Mesenteric fat pad (tissue), 1 donor: ENCODE results near the gene DSE. TPM values are rescaled to one million over a fixed set of nuclear protein-coding genes. Genes with fewer than 3 reads are reported as not detected.
"Not testable (repeated sequence)": the region's sequence is repeated elsewhere in the genome, so short reads cannot be mapped to it uniquely, and the experiment has no call there.

ENCODE experiments used
- DNase-seq: peaks from one replicate; pipeline ENCODE4 v3.0.0-alpha.2; 2020; ENCODE audit warnings: low spot score
- long read RNA-seq: library from polyadenylated mRNA; unstranded; transcript quantifications from one replicate; pipeline ENCODE4 v2.0.0, GENCODE V29; 2020
- total RNA-seq: library from RNA; stranded (reverse); fragmentation: NEBNext Ultra II Directional; extraction: Animal tissue kit (Norgen Biotek cat#: 25700); gene quantifications from one replicate; pipeline ENCODE4 v1.2.1, GENCODE V29; 2021
- donor health status: DM: yes; HTN: yes; CAD: no.

DSE gene
- 116 TPM for total RNA-seq
- long read RNA-seq, partial matches to known transcripts, result 5 of 65 reads
- long read RNA-seq, other reads (novel, unspliced or antisense), result 59 of 65 reads

DNA sequence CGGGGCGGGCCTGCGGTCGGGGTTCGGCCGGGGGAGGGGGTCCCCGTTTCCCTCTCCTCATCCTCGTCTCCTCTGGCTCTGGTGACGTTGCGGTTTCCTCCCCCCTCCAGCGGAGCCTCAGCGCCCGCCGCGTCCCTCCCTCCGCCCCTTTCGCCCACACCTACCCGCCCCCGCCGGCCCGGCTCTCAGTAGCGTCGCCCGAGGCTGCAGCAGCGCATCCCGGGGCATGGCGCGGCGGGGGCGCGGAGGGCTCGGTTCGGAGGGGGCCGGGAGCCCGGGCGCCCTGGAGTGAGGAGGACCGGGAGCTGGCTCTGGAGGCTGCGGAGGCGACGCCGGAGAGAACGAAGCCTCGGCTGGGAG, at the start of gene DSE:
TSS of gene DSE (plus strand) at position 188 of the 360 bp plus-strand sequence. CDS start 28,304 bp downstream, outside the sequence.
- DNase-seq, result no peak

DNA sequence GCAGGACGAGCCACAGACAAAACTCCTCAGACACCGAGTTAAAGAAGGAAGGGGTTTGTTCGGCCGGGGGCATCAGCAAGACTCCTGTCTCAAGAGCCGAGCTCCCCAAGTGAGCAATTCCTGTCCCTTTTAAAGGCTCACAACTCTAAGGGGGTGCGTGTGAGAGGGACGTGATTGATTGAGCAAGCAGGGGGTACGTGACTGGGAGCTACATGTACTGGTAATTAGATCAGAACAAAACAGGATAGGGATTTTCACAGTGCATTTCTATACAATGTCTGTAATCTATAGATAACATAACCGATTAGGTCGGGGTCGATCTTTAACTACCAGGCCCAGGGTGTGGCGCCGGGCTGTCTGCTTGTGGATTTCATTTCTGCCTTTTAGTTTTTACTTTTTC, 48.8 kb upstream of the DSE start:
- not testable (repeated sequence) for DNase-seq

DNA sequence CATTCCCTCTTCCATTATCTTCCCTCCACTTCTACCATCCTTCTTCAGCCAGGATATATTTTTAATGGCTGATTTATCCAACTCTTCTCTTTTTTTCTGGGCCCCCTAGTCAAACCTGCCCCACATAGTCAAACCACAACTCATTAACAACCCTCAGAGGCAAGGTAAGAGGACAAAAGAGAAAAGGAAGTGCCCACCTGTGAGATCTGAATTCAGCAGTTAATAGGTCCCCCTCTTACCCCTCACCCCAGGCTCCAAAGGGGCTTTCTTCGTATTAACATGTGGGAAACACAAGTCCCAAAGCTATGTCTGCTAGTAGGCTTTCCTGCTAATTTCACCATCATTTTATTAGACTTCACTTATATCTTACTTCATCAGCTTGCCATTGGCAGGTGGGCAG, 46.9 kb upstream of the DSE start:
- DNase-seq, result no peak

DNA sequence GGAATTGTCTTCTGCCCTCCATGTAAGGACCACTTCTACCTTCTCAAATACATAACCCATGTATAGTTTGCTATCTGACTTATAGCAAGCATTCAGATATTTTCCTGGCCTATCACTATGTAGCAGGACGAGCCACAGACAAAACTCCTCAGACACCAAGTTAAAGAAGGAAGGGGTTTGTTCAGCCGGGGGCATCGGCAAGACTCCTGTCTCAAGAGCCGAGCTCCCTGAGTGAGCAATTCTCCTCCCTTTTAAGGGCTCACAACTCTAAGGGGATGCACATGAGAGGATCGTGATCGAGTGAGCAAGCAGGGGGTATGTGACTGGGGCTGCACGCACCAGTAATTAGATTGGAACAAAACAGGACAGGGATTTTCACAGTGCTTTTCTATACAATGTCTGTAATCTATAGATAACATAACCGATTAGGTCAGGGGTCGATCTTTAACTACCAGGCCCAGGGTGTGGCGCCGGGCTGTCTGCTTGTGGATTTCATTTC, 45.1 kb upstream of the DSE start:
- not testable (repeated sequence) for DNase-seq

DNA sequence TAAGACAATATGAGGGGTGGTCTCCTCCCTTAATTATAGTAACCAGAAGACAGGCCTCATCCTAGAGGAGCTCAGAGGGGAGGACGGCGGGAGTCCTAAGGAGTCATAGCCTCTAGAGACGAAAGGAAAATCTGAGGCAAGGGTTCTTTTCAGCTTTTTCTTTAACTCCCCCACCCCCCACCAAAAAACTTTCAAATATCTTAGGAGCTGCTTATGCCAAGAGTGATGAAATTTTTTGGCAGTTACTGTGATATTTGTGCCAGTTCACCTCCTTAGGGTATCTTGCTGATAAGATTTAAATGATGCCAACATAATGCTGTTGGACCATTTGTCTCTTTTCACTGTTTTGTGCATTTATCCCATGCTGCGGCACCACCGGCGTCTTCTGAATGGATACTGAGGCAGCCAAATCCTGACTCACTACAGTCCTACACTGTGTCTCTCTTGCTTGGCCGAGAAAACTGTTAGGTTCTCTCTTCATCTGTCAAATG, 44.5 kb upstream of the DSE start:
- DNase-seq, result no peak

DNA sequence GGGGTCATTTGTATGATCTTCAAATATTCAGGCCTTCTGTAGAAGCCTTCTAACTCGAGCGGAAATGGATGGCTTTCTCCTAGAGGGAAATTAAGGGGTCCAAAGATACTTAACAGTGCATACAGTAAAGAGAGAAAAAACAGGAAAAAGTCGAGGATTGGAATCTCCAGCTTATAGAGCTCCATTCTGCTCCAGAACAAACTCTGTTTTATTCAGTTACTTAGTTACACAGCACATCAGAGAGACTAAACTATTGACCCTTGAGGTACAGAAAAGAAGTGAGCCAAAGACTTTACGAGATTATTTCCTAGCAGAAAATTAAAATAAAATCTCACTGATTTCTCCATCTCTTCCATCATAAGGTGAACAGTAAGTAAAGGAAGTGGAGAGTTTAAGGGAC, 43.8 kb upstream of the DSE start:
- no peak for DNase-seq

DNA sequence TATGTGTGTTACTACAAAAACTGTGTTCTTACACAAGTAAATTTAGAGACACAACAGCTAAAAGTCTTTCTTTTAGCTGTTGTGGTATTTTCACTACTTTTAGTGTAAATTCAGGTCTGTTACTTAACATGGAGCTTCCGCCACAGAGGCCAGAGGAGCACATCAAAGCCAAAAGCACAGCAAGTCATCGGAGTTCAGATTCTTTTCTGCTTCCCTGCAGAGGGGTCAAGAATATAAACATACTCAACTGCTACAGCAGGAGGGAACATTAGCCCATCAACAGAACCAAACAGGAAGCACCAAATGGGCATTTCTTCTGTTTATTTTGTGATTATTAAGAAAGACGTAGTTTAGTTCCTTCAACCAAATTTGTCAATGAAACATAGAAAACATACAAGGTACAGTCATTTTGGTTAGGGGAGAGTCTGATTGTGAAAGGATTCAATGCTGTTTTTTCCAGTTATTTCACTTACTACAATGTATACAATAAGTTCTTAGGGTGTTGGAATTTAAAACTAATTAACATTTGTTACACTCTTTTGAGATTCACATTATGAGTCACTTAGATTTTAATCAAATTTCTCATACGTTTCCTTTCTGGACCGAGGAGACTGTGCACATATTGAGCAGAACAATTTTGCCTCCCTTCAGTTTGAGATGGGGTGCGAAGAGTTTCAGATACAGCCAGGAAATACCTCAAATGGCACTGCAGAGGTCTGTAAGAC, 42.8 kb upstream of the DSE start:
- DNase-seq, result no peak

DNA sequence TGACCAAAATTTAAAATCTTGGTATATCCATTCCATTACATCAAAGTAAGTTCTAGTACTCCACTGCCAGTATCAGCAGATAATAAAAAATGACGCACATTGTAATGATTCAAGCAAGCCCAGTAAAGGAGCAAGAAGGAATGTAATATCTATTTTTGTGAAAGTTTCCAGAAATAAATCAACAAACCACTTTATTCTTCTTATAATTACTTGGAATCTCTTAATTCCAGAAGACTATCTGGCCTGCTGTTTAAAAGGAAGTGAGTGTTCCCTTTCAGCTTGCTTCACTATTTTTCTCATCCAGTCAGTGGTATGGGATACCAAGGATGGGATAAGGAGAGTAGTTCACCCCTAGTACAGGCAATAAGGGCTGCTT, 42.2 kb upstream of the DSE start:
- DNase-seq, result no peak

DNA sequence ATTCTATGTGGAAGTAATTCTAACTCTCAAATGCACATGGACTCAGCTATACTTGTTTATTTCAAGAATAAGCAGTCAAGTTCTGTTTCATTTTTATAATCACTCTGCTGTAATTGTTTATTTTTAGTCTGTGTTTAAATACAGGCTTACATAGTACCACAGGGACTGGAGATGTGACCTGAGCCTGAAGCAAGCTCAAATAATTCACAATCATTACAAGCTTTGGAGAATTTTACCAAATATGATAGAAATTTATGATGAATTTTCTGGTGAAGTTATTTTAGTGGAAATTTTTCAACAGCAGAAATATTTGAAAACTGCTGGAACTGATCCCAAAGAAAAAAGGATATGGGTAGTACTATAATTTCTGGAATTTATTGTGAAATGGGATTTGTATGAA, 41.6 kb upstream of the DSE start:
- DNase-seq, result no peak

DNA sequence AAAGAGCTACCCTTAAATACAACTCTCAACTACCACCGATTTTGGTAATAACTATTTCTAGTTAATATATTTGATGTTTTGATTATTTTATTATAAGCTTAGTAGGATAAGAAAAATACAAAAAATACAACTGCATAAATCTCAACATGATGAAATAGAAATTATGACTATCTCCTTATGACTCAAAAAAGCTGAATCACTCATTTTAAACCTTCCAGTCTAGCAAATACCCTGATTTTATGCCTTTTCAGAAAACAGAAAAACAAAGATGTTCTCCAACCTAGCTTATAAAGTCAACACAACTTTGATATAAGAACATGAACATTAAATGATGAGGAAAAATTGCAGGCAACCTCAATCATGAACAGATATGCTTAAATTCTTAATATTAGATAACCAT, 40.2 kb upstream of the DSE start:
- DNase-seq, result no peak

DNA sequence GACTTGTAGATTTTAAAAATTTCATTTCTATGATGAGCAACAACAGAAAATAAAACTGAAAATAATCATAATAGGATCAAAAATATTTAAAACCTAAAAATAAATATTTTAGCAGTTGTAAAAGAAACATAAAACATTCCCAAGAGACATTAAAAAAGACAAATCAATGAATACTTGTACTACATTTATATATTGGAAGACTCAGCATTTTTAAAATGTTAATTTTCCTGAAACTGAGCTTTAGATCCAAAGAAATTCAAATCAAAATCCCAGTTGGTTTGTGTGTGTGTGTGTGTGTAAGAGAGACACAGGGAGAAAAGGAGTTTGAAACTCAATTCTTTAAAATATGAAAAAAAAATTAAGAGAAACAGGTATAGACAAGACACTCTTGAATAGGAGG, 38.7 kb upstream of the DSE start:
- no peak for DNase-seq

DNA sequence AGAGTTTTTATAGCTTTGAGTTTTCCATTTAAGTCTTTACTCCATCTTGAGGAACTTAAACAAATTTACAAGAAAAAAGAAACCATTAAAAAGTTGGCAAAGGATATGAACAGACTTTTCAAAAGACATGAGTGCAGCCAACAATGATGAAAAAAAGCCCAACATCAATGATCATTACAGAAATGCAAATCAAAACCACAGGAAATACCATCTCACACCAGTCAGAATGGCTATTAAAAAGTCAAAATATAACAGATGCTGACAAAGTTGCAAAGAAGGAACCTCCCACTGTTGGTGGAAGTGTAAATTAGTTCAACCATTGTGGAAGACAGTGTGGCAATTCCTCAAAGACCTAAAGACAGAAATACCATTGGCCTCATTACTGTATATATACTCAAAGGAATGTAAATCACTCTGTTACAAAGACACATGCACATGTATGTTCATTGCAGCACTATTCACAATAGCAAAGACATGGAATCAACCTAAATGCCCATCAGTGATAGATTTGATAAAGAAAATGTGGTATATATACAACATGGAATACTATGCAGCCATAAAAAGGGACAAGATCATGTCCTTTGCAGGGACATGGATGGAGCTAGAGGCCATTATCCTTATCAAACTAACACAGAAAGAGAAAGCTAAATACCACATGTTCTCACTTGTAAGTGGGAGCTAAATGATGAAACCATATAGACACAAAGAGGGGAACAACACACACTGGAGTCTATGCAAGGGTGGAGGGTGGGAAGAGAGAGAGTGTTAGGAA, 35.9 kb upstream of the DSE start:
- not testable (repeated sequence) for DNase-seq

DNA sequence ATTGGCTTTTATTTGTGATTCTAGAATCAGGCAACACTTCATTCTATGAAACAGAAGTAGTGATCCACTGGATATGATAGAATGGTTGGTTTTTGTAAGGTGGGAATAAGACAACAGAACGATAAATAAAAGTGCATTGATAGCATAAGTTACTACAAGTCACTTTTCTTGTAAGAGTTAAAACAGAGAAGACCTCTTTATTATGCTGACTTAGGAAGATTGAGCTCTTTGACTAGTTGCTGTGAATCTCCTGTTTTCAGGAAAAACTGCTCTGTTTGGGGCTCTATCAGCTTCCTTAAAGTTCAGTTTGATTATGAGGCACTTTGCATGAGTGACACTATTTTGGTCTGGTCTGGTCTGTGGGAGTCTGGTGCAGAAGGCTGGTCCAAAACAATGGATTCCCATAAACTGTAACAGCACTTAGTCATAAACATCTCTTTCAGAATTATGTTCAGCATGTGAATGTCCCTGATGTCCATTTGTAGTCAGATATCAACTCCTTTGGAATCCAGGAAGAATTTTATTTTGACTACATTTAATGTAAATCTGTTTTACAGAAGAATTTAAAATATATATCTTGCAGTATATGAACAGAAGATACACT, 35.0 kb upstream of the DSE start:
- DNase-seq, result no peak

DNA sequence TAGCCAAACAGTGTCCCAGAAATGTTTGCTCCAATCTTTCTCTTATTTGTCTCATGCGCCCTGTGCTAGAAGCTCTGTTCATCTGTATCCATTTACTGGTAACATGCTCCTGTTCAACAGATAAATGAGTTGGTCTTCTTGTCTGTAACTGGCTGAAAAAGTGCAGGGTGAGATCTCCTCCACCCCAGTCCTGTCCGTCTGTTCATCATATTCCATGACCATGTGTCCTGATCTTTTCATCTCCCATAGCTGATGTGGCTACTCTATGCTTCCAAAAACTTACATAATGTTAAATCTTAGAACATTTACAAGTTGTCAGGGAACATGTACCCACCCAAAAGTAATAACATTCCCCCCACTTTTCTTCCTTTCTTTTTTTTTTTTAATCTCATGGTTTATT, 31.8 kb upstream of the DSE start:
- DNase-seq, result no peak

DNA sequence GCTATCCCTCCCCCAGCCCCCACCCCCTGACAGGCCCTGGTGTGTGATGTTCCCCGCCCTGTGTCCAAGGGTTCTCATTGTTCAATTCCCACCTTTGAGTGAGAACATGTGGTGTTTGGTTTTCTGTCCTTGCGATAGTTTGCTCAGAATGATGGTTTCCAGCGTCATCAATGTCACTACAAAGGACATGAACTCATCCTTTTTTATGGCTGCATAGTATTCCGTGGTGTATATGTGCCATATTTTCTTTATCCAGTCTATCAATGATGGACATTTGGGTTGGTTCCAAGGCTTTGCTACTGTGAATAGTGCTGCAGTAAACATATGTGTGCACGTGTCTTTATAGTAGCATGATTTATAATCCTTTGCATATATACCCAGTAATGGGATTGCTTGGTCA, 30.1 kb upstream of the DSE start:
- DNase-seq, result not testable (repeated sequence)

DNA sequence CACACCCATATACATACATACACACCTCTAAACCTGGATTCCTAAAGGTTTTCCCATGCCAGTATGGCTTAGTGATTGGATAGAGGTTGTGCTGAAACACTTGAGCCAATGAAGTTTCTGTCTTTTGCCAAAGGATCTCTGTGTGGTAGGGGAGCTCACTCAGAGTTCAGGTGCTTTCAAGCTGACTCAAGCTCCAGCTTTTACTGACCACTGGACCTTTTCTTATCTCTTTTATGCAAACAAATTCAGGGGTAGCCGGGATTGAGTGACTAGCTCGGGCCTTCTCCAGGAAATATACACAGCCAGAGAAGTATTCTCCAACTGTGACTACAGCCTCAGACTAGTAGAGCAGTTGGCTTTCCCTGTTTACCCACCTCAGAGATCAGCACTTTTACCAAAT, 21.5 kb upstream of the DSE start:
- no peak for DNase-seq

DNA sequence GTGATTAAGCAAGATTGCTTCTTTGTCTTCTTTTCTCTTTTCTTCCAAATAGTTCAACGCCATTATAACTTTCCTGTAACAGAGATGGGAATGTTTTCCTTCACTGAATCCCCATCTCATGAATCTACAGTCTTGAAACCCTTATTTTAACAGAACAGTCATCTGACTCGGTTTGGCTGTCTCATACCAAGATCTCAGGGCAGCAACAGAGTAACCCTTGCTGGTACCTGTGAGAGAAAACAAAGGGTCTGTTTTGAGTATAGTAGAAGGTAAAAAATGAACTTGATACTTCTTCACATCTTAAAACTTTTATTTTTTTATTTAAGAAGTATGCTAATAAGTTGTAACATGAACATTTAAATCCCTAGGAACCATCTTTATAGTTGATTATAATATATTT, 19.6 kb upstream of the DSE start:
- no peak for DNase-seq

DNA sequence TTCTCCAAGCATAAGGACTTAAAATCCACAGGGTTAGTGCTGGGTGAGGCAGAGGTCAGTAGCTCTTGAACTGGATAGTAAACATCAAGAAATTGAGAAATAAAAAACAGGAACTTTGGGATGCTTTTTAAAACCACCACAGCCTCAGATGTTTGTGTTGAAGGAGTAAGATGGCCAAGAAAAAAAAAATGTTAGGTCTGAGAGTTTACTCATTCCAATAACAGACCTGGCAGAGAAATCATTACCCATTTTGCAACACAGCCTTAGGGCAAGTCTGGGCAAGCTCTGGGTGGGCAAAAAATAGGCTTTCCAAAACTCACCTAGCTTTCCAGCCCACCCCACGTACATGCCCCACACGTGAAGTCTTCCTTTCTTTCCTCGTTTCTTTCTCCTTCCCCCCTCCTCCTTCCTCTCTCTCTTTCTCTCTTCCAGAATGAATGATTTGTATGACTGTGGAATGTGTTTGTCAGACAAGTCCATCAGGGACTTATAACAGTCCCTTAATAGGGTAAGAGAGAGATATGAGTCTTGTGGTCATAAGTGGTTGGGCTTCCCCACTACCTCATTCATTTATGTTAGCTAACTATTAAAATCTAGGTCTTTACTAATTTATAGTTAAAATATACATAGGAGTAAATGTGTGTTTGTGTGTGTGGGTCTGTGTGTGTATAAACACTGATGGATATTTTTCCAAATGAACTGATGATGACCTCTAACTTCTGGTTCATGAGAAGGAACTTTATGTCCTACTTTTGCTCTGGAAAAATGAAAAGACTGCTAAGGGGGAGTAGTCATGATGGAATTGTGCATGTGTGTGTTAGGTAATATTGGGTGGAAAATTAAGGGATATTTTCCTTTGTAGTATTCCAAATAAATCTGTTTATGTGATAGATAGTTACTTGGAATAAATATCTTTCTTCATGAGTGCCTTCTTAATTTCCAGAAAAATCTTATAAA, 18.0 kb upstream of the DSE start:
- no peak for DNase-seq

DNA sequence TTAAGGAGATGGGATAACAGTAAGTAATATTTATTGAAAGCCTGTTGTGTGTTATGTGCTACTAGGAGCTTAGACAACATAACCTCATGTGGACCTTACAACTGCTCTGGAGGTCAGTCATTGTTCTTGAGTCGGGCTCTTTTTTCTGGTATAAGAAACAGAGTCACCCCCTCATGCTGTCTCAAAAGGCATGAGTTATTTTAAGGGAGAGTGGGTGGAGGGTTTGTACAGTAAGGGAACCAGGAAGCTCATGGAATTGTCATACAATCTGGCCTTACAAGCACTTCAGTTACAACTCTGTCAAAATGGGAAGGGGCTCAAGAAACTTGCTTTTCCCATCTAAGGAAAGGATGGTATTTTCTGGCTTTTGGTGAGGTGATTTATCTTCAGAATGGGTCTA, 16.5 kb upstream of the DSE start:
- DNase-seq, result no peak

DNA sequence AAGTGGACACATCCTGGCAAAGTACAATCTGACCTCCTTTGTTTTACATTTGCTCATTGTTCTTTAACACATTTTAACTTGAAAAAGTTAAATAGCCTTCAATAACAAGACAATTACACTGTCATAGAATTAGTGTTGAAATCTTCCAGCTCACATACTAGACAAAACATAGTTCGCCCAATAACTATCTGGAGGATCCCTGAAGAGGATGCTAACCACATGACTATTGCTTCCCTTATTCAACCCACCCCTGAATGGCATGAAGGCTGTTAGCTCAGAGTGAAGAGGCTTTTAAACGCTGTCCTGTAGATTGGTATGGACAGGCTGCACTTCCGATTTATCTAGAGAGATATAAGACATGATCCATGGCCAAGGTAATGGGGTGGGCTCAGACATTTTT, 15.0 kb upstream of the DSE start:
- DNase-seq, result no peak

DNA sequence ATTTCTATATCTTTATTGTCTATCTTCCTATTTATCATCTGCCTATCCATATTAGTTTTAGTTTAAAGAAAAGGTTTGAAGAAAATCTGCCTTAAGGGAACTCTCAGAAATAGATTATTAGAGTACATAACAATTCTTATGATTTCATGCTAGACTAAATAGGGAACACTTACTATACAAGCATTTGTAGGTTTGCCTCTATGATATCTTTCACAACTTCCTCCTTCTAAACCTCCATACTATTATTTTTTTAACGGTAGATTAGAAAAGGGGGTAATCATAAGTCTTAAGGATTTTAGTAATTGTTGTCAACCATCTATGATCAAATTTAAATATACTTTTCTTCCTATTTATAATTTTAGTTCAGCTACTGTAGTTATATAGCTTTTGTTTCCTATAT, 11.6 kb upstream of the DSE start:
- DNase-seq, result no peak
